AG04449 (cell line): ENCODE measurements around the gene DPP9.

Source experiments
- CTCF ChIA-PET: fragments of 350-600 bp; formaldehyde crosslinking; extraction: SDS; loops from one replicate; lab custom pipeline; 2021; ENCODE audit warnings: antibody characterized with exemption; lab: Yijun Ruan, JAX
- POLR2A ChIA-PET: fragments of 400-600, 350-600 bp; formaldehyde crosslinking; extraction: SDS; loops from one replicate; lab custom pipeline; 2020; ENCODE audit warnings: antibody characterized with exemption, inconsistent platforms; lab: Yijun Ruan, JAX
- DNase-seq: peaks from one replicate; pipeline ENCODE4 v3.0.0-alpha.2; 2010; ENCODE audit warnings: low read depth, low spot score
- H3K4me3 ChIP-seq: 2 replicates; pipeline ENCODE4 v1.5.1; 2011; ENCODE audit warnings: low read depth, mild to moderate bottlenecking, control low read depth, low read length
- CTCF ChIP-seq: IDR thresholded peaks from one replicate; pipeline ENCODE4 v1.5.1; 2011; ENCODE audit warnings: mild to moderate bottlenecking, moderate library complexity, low read length, control low read depth, inconsistent platforms; ENCODE audit not compliant: insufficient read depth; ENCODE audit errors: missing control alignments

Gene DPP9

DNA sequence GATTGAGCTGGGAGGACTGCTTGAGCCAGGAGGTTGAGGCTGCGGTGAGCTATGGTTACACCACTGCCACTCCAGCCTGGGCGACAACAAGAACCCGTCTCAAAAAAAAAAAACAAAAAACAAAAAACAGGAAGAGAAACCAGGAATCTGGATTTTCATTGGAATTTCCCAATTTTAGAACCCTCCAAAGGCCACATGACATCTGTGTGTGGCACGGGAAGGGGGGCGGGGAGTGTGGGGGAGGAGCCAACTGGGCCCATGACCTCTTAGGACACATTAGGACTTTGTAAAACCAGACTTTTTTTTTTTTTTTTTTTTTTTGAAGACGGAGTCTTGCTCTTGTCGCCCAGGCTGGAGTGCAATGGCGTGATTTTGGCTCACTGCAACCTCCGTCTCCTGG, 32.3 kb downstream of the DPP9 start:
- CTCF ChIA-PET: no interaction called here
- no peak overlapping the region for H3K4me3 ChIP-seq
- POLR2A ChIA-PET: no interaction called here
- TF ChIP-seq CTCF: no peak
- DNase-seq: no peak

DNA sequence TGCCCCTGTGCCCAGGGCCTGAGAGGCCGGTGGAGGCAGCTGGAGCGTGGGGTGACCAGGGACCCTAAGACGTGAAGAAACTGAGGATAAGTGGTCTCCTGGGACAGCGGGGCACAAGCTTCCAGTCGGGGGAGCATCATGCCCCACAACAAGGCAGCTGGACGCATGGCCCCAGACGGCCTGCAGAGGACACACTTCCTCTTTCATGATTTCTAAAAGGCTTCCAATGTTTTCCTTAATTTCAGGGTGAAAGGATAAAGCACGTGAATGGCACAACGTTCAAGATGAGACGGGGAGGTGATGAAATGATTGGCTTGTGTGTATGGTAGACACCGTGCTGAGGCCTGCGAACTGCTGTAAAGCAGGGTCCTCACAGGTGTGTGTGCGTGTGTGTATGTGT, 33.3 kb downstream of the DPP9 start:
- H3K4me3 ChIP-seq: no peak overlapping the region
- POLR2A ChIA-PET: no interaction called here
- TF ChIP-seq CTCF: no peak
- CTCF ChIA-PET: no interaction called here
- DNase-seq: no peak

DNA sequence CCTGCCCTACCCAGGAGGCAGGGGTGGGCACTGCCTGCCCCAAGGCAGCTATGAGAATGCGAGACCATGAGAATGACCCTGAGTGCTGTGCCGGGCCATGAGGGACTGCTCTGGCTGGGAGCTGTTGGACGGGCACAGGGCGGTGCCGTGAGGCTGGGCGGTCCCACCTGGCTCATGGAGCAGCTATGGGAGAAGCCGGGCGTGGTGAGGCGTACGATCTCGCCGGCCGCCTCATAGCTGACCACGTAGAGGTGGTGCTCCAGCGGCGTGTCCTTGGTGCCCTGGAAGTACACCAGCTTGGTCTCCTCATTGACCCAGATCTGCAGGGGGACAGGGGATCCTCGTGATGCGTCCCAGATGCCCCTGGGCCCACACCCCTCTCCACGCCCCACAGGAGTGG, 34.2 kb downstream of the DPP9 start:
- DNase-seq: no peak
- TF ChIP-seq CTCF: no peak
- CTCF ChIA-PET: interaction anchor here (0.9 to 2.2 kb wide), 3 partner anchors 12 to 101 kb away, joined by 3 to 8 read pairs (median 7); no protein-coding TSS in a partner anchor
- no peak overlapping the region for H3K4me3 ChIP-seq
- POLR2A ChIA-PET: no interaction called here

- POLR2A ChIA-PET: interaction anchor here (0.6 to 0.7 kb wide), 2 partner anchors 16 to 1690 kb away, joined by 3 read pairs; no protein-coding TSS in a partner anchor
- DNase-seq: no peak
- H3K4me3 ChIP-seq: no peak overlapping the region
- no peak for TF ChIP-seq CTCF
- CTCF ChIA-PET: interaction anchor here (0.9 to 2.2 kb wide), 3 partner anchors 11 to 102 kb away, joined by 3 to 8 read pairs (median 7); no protein-coding TSS in a partner anchor
Observed at GRCh38 chr19:4688587-4688986, 35.1 kb downstream of the DPP9 start.

- DNase-seq: no peak
- H3K4me3 ChIP-seq: no peak overlapping the region
- no peak for TF ChIP-seq CTCF
- ChIA-PET POLR2A (no interaction called here), CTCF (interaction anchor here (0.6 to 1.9 kb wide), 2 partner anchors 15 to 94 kb away, joined by 3 to 8 read pairs; no protein-coding TSS in a partner anchor)
Observed at GRCh38 chr19:4687396-4687795, 36.2 kb downstream of the DPP9 start.

DNA sequence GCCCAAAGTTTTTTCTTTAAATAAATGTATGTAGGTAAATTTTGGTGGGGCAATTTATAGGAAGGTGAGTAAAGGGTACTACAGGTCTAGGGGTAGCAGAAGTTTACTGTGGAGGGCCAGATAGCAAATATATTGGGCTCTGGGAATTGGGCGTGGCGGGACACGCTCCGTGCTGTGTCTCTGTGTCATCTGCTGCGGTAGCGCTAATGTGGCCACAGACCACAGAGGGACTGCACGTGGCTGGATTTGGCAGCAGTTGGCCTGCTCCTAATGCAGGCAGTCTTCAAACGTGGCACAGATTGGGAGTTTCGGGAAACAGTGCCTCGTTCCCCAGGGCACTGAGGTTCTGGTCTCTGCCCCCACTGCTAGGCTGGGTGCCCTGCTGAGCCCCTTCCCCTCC, 36.9 kb downstream of the DPP9 start:
- POLR2A ChIA-PET: no interaction called here
- CTCF ChIA-PET: no interaction called here
- DNase-seq: no peak
- no peak overlapping the region for H3K4me3 ChIP-seq
- TF ChIP-seq CTCF: no peak
